A549 (cell line): Measurements from ENCODE around the gene IFI27L2. TPM values are rescaled to one million over a fixed set of nuclear protein-coding genes. Genes with fewer than 3 reads are reported as not detected.

Source experiments
- ATAC-seq, 2 experiments: fragments of 200-7000 bp in 1 of 2; fragments of >200 bp in 1 of 2; cut with Nextera tagmentation in 1 of 2; cut with Tn5 transposase in 1 of 2; 3 replicates each; pipeline versions ENCODE4 v1.8.0 to v1.9.1; 2018 to 2020; ENCODE audit warnings: mild to moderate bottlenecking in 1 of 2, moderate library complexity in 1 of 2
- CTCF ChIA-PET: fragments of 300-600 bp; sonication (Branson Sonifier 250); formaldehyde crosslinking; extraction: SDS; loops from one replicate; lab custom pipeline; 2021; ENCODE audit warnings: antibody characterized with exemption, inconsistent platforms; lab: Yijun Ruan, JAX
- POLR2A ChIA-PET: fragments of 350-600 bp; formaldehyde crosslinking; extraction: SDS; loops from one replicate; lab custom pipeline; 2021; ENCODE audit warnings: antibody characterized with exemption, inconsistent platforms; lab: Yijun Ruan, JAX
- DNase-seq, 2 experiments: peaks; one replicate each; pipeline versions ENCODE4 v3.0.0 to v3.0.0-alpha.2; 2011 to 2016; ENCODE audit warnings: low read depth in 1 of 2, low spot score in 1 of 2
- FAIRE-seq: peaks from 2 replicates; lab custom pipeline; 2011; peaks lifted over from hg19 to GRCh38; lab: Jason Lieb, UNC
- H3K27ac ChIP-seq, 2 experiments: fragments of >200 bp; sonication (Bioruptor Twin); formaldehyde crosslinking; 3 replicates each; pipeline ENCODE4 v1.5.1; 2016 to 2017
- H3K4me1 ChIP-seq: fragments of >200 bp; sonication (Bioruptor Twin); formaldehyde crosslinking; 3 replicates; pipeline ENCODE4 v1.6.1; 2016
- H3K4me2 ChIP-seq: fragments of >200 bp; sonication (Bioruptor Twin); formaldehyde crosslinking; 3 replicates; pipeline ENCODE4 v1.6.1; 2016
- H3K4me3 ChIP-seq: fragments of >200 bp; sonication (Bioruptor Twin); formaldehyde crosslinking; 3 replicates; pipeline ENCODE4 v1.5.1; 2016
- H3K9me3 ChIP-seq: fragments of >200 bp; sonication (Bioruptor Twin); formaldehyde crosslinking; 3 replicates; pipeline ENCODE4 v1.6.1; 2016
- BHLHE40 ChIP-seq: IDR thresholded peaks from 2 replicates; pipeline ENCODE4 v1.6.1; 2012; ENCODE audit warnings: low read depth, low read length, inconsistent platforms
- CBX8 ChIP-seq: fragments of 200-600 bp; sonication (generic); IDR thresholded peaks from 2 replicates; pipeline ENCODE4 v1.6.1; 2016
- EHF ChIP-seq: fragments of 250-450 bp; sonication (Bioruptor Pico); IDR thresholded peaks from 2 replicates; pipeline ENCODE4 v1.5.0; 2020; ENCODE audit warnings: mild to moderate bottlenecking
- EP300 ChIP-seq, 2 experiments: fragments of >200 bp; sonication (Bioruptor Twin); formaldehyde crosslinking; IDR thresholded peaks; 2 replicates in 1 of 2; 3 replicates in 1 of 2; pipeline ENCODE4 v1.6.1; 2016 to 2017
- GATA3 ChIP-seq: IDR thresholded peaks from 2 replicates; pipeline ENCODE4 v1.6.1; 2012; ENCODE audit warnings: borderline replicate concordance
- HDAC2 ChIP-seq: fragments of 200-600 bp; sonication (generic); IDR thresholded peaks from 2 replicates; pipeline ENCODE4 v1.6.1; 2016
- KDM5A ChIP-seq: fragments of 200-600 bp; sonication (generic); IDR thresholded peaks from 2 replicates; pipeline ENCODE4 v1.6.1; 2016; ENCODE audit warnings: antibody characterized with exemption, mild to moderate bottlenecking
- POLR2A ChIP-seq: IDR thresholded peaks from 2 replicates; pipeline ENCODE4 v1.6.1; 2012; ENCODE audit warnings: mild to moderate bottlenecking, low read length
- RAD21 ChIP-seq, 2 experiments: fragments of >200 bp in 1 of 2; sonication (Bioruptor Twin) in 1 of 2; formaldehyde crosslinking in 1 of 2; IDR thresholded peaks in 1 of 2; conservative IDR thresholded peaks in 1 of 2; 2 replicates in 1 of 2; 3 replicates in 1 of 2; pipeline ENCODE4 v1.6.1; 2012 to 2018; ENCODE audit warnings: inconsistent platforms in 1 of 2
- RARB ChIP-seq: fragments of 250-450 bp; sonication (Bioruptor Pico); IDR thresholded peaks from 2 replicates; pipeline ENCODE4 v1.8.0; 2021; ENCODE audit warnings: mild to moderate bottlenecking, moderate library complexity
- RCOR1 ChIP-seq: fragments of 150-350 bp; IDR thresholded peaks from 2 replicates; pipeline ENCODE4 v1.6.1; 2014; ENCODE audit warnings: antibody characterized with exemption, low read length, low read depth
- RNF2 ChIP-seq: fragments of 200-600 bp; sonication (generic); IDR thresholded peaks from 2 replicates; pipeline ENCODE4 v1.6.1; 2016; ENCODE audit warnings: low read depth, mild to moderate bottlenecking, antibody characterized with exemption, moderate library complexity, borderline replicate concordance
- SMC3 ChIP-seq: fragments of >200 bp; sonication (Bioruptor Twin); formaldehyde crosslinking; IDR thresholded peaks from 3 replicates; pipeline ENCODE4 v1.6.1; 2018; ENCODE audit warnings: inconsistent platforms
- SREBF2 ChIP-seq: fragments of 450-650 bp; IDR thresholded peaks from 2 replicates; pipeline ENCODE4 v1.6.1; 2014; ENCODE audit warnings: mild to moderate bottlenecking, moderate library complexity
- TFCP2L1 ChIP-seq: fragments of 250-450 bp; sonication (Bioruptor Pico); IDR thresholded peaks from 2 replicates; pipeline ENCODE4 v1.5.0; 2021; ENCODE audit warnings: mild to moderate bottlenecking
- ZFP36 ChIP-seq: fragments of 450-650 bp; IDR thresholded peaks from 2 replicates; pipeline ENCODE4 v1.6.1; 2014; ENCODE audit warnings: borderline replicate concordance; ENCODE audit not compliant: partially characterized antibody
- ZNF302 ChIP-seq: fragments of 250-450 bp; sonication (Bioruptor Pico); IDR thresholded peaks from 2 replicates; pipeline ENCODE4 v1.9.0; 2021; ENCODE audit warnings: inconsistent platforms, mild to moderate bottlenecking, moderate library complexity
- WGBS: methylation state at CpG from one replicate; pipeline ENCODE4 v1.1.6; 2017; ENCODE audit errors: missing lambda C conversion rate; 5-methylcytosine and 5-hydroxymethylcytosine counted together
- polyA plus RNA-seq, 4 experiments: library from polyadenylated mRNA; depleted of rRNA in 3 of 4; stranded (reverse); fragments of >200 nt; fragmentation: RNase III in 1 of 4; extraction: RNeasy Plus Mini Kit Qiagen cat#74134 plus additional on column Dnase treatment in 1 of 4; gene quantifications; 2 replicates in 3 of 4; 3 replicates in 1 of 4; pipeline ENCODE4 v1.2.3, GENCODE V29; 2011 to 2017
- TF ChIP-seq, protein P1 (sequence below): fragments of 150-350 bp; IDR thresholded peaks from 2 replicates; pipeline ENCODE4 v1.6.1; 2014; ENCODE audit warnings: low read depth, mild to moderate bottlenecking, low read length
- TF ChIP-seq, protein P2 (sequence below): fragments of 250-450 bp; sonication (Bioruptor Pico); IDR thresholded peaks from 2 replicates; pipeline ENCODE4 v1.5.0; 2021; ENCODE audit warnings: mild to moderate bottlenecking, moderate library complexity, borderline replicate concordance
- TF ChIP-seq, protein P3 (sequence below): IDR thresholded peaks from 2 replicates; pipeline ENCODE4 v1.6.1; 2012; ENCODE audit warnings: low read depth, borderline replicate concordance
- TF ChIP-seq, protein P4 (sequence below): IDR thresholded peaks from 2 replicates; pipeline ENCODE4 v1.6.1; 2012

Gene IFI27L2
- polyA plus RNA-seq, 2 of the 4 experiments (the other 2 are of a cell fraction): 20.3 to 64.4 TPM

DNA sequence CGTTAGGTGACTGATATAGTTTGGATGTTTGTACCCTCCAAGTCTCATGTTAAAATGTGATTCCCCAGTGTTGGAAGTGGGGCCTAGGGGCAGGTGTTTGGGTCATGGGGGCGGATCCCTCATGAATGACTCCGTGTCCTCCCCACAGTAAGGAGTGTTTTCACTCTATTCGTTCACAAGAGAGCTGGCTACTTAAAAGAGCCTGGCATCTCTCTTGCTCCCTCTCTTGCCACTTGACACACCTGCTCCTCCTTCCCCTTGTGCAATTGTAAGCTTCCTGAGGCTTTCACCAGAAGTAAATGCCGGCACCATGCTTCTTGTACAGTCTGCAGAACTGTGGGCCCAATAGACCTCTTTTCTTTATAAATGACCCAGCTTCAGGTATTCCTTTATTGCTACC is 2.6 kb downstream of the IFI27L2 start:
- H3K4me3 ChIP-seq: no peak overlapping the region
- WGBS: 74% methylated on average over 5 of the region's 5 CpGs
- no peak for TF ChIP-seq KDM5A
- TF ChIP-seq POLR2A: no peak
- TF ChIP-seq, protein P1, sequence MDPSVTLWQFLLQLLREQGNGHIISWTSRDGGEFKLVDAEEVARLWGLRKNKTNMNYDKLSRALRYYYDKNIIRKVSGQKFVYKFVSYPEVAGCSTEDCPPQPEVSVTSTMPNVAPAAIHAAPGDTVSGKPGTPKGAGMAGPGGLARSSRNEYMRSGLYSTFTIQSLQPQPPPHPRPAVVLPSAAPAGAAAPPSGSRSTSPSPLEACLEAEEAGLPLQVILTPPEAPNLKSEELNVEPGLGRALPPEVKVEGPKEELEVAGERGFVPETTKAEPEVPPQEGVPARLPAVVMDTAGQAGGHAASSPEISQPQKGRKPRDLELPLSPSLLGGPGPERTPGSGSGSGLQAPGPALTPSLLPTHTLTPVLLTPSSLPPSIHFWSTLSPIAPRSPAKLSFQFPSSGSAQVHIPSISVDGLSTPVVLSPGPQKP: no peak
- TF ChIP-seq, protein P2, sequence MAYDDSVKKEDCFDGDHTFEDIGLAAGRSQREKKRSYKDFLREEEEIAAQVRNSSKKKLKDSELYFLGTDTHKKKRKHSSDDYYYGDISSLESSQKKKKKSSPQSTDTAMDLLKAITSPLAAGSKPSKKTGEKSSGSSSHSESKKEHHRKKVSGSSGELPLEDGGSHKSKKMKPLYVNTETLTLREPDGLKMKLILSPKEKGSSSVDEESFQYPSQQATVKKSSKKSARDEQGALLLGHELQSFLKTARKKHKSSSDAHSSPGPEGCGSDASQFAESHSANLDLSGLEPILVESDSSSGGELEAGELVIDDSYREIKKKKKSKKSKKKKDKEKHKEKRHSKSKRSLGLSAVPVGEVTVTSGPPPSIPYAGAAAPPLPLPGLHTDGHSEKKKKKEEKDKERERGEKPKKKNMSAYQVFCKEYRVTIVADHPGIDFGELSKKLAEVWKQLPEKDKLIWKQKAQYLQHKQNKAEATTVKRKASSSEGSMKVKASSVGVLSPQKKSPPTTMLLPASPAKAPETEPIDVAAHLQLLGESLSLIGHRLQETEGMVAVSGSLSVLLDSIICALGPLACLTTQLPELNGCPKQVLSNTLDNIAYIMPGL (CRISPR knock-in tag): no peak
- TF ChIP-seq, protein P3, sequence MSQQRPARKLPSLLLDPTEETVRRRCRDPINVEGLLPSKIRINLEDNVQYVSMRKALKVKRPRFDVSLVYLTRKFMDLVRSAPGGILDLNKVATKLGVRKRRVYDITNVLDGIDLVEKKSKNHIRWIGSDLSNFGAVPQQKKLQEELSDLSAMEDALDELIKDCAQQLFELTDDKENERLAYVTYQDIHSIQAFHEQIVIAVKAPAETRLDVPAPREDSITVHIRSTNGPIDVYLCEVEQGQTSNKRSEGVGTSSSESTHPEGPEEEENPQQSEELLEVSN: no peak
- no peak for TF ChIP-seq SMC3
- TF ChIP-seq EP300 (IDR thresholded peaks at IDR 0.05): no peak
- TF ChIP-seq RARB (CRISPR knock-in tag): no peak
- TF ChIP-seq SREBF2: no peak
- TF ChIP-seq, protein P4, sequence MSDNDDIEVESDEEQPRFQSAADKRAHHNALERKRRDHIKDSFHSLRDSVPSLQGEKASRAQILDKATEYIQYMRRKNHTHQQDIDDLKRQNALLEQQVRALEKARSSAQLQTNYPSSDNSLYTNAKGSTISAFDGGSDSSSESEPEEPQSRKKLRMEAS: no peak
- no peak for TF ChIP-seq BHLHE40
- TF ChIP-seq CBX8: no peak
- TF ChIP-seq RAD21 (conservative IDR thresholded peaks at IDR 0.05 in 1 of 2, IDR thresholded peaks at IDR 0.05 in 1 of 2): no peak
- TF ChIP-seq EHF (CRISPR knock-in tag): no peak
- TF ChIP-seq RCOR1: no peak
- TF ChIP-seq RNF2: no peak
- no peak for TF ChIP-seq ZFP36
- TF ChIP-seq ZNF302 (CRISPR knock-in tag): no peak
- TF ChIP-seq GATA3: no peak
- no peak for TF ChIP-seq TFCP2L1 (CRISPR knock-in tag)
- CTCF ChIA-PET: interaction anchor here (1.9 to 3.0 kb wide), 2 partner anchors 10 to 90 kb away, joined by 5 to 19 read pairs; no protein-coding TSS in a partner anchor
- H3K9me3 ChIP-seq: no peaks in the 10 kb centered on the region
- no peak for ATAC-seq
- POLR2A ChIA-PET: no interaction called here
- peaks cover 4% of the 10 kb centered on the region; the same call in 2 of the 3 replicates for H3K4me1 ChIP-seq
- no peak for FAIRE-seq
- no peak for DNase-seq
- H3K27ac ChIP-seq: no peak overlapping the region
- H3K4me2 ChIP-seq: no peak overlapping the region

DNA sequence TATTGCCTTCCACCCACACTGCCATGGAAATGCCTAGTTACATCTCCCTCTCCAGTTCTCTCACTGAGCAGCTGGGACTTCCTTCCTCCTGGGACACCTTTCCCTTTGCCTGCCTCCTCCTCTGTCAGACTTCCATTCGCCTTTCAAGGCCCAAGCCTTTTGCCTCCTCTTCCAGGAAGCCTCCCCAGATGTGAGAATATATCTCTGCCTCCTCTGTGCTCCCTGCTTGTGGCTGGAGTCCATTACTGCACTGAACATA is 3.1 kb downstream of the IFI27L2 start:
- no peak for TF ChIP-seq HDAC2
- TF ChIP-seq ZFP36: peak; percentile 45
- H3K4me1 ChIP-seq: peaks cover 4% of the 10 kb centered on the region; the same call in 2 of the 3 replicates
- no peak for DNase-seq
- no peaks in the 10 kb centered on the region for H3K9me3 ChIP-seq
- ChIA-PET POLR2A (no interaction called here), CTCF (interaction anchor here (1.0 to 3.0 kb wide), 4 partner anchors 10 to 90 kb away, joined by 3 to 19 read pairs (median 4); no protein-coding TSS in a partner anchor)
- H3K4me3 ChIP-seq: no peak overlapping the region
- H3K4me2 ChIP-seq: no peak overlapping the region
- FAIRE-seq: no peak
- 75% methylated on average over 1 of the region's 1 CpG for WGBS
- ATAC-seq: no peak
- H3K27ac ChIP-seq: no peak overlapping the region

DNA sequence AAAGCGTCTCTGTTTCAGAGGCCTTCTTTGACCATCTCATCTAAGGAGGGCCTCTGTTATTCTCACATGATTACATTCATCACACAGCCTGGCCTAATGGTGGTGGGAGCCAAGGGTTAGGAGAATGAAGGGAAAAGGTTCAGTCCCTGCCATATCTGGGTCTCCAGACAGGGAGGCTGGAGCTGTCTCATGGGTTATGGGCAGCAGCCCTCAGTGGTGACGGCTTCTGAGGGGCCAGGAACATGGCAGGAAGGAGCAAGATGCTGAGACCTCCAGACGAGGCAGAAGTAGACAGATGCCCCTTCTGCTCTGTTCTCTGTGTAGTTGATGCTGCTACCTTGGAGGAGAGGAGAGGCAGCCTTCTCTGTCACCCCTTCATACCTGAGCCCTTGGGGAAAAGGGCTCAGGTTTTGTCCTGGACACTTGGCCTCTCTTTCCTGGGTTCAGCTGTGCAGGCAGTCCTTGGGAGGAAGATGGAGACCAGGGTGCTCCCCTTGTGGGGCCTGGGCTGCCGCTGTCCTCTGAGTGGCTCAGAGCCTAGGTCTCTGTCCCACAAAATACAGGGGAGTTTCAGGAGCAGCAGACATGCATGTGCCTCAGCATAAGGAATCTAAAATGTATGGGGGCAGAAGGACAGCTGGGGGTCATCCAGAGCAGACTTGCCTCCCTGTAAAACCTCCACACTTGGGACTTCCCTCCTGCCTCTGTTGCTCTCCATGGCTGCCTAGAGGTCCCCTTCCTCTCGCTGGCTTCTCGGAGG is 3.6 kb downstream of the IFI27L2 start:
- Histone ChIP-seq H3K9me3 (no peaks in the 10 kb centered on the region), H3K4me1 (peaks cover 4% of the 10 kb centered on the region; the same call in 2 of the 3 replicates), H3K4me2 (no peak overlapping the region), H3K27ac (no peak overlapping the region), H3K4me3 (no peak overlapping the region)
- 79% methylated on average over 6 of the region's 6 CpGs for WGBS
- DNase-seq: no peak
- no peak for ATAC-seq
- ChIA-PET POLR2A (no interaction called here), CTCF (interaction anchor here (1.0 to 1.9 kb wide), 3 partner anchors 11 to 89 kb away, joined by 3 to 5 read pairs (median 3); no protein-coding TSS in a partner anchor)
- no peak for FAIRE-seq
- TF ChIP-seq, protein P2 (CRISPR knock-in tag): no peak
